Measurements from ENCODE around the gene COL10A1.

COL10A1 gene

DNA sequence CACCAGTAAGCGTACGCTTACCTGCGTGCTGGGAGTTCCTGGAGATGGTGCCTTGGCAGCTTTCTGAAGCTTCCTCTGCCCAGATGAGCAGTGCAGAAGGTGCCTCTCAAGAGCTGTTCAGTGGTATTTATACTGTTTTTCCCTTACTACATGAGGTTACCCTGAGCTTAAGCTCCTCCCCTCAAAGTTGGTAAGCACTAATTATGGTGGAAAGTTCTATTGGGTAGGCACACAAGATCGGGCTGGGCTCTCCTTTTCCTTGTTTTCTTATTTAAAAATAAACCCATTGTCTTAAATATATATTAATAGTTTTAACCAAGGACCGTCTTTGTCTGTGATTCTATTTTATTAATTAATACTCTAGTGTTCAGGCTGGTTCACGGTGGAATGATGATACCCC is at the start of gene COL10A1:
TSS of gene COL10A1 (minus strand) at position 101 of the 400 bp plus-strand sequence. CDS start 640 bp downstream, outside the sequence.
- DNase-seq = no peak

DNA sequence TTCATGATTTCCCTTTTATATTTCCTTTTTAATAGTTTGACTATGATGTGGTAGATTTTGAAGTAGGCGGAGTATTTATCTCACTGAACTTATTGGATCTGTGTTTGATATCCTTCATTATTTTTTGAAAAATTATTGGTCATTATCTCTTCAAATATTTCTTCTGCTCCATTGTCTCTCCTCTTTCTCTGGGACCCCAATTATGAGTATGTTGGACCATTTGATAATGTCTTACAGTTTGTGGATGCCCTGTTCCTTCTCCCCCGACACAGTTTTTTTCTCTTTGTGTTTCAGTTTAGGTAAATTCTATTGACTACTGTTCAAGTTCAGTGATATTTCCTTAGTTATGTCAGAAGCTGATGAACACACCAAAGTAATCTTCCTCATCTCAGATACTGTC is 49.4 kb upstream of the COL10A1 start:
- DNase-seq = no peak

DNA sequence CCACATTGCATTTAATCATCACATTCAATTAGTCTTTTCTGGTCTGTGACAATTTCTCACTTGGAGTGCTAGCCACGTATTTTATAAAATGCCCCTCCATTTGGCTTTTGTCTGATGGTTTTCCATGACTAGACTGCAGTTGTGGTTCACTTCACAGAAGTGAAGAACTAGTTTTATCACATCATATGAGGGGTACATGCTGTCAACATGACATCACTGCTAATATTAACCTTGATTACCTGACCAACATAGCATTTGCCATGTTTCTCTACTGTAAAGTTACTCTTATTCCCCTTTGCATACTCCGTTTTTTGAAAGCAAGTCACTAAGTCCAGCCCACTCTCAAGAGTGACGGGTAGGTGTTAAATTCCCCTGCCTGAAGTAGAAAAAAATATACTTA is 48.0 kb upstream of the COL10A1 start:
- no peak for DNase-seq

DNA sequence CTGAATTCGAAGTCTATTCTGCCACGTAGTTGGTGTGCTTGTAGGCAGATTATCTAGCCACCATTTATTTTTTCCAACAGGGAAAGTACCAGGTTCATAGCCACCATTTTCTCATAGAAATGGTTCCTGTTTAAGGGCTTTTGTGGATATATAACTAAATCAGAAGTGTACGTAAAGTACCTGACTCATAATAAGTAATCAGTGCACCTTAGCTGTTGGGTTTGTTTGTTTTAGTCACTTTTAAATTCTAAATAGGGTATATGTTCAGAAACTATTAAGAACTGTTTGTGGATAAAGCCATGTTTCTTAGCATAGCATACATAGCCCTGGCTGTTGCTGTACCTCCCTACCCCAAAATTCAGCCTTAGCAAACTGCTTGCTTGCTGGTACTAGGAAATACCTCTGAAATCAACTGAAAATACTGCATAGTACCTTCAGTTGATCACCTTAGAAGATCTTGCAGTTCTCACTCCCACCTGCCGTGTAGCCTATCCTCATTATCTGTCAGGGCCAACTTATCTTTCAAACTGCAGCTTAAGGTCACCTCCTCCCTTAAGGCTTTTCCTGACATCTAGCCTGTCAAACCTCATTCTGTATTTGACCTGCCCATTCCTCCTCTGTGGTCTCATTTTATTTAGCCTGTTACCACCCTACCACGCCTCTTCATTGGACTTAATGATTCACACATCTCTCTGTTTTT is 44.6 kb upstream of the COL10A1 start:
- DNase-seq = no peak

DNA sequence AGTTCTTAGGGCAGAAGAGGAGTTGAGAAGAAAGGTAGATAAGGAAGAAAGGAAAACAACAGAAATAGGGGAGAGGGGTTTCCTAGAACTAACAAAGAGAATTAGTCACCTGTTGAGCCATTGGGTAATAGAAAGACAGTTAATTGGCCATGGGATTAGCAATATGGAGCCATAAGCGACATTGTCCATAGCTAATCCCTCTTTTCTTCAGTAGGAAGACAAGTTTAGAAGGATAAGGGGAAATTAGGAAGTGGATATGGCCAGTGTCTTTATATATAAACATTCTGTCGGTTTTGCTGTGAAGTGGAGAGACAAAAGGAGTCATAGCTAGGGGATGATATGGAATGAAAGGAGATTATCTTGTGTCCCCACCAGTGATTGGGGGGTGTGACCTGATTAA is 43.9 kb upstream of the COL10A1 start:
- DNase-seq = no peak

DNA sequence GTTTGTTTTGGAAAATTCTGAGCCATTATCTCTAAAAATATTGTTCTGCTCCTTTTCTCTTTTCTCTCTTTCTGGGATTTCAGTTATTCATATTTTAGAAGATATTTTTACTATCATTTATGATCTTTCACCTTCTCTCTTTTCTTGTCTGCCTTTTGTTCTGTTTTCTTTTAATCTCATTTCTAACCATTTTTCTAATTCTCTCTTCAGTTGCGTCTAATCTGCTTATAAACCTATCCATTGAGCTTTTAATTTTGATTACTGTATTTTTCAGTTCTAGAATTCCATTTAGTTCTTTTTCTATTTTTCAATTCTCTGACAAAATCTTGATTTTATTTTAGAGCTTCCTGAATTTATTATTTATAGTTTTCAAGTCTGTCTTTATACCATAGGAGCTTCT is 42.2 kb upstream of the COL10A1 start:
- DNase-seq = no peak

DNA sequence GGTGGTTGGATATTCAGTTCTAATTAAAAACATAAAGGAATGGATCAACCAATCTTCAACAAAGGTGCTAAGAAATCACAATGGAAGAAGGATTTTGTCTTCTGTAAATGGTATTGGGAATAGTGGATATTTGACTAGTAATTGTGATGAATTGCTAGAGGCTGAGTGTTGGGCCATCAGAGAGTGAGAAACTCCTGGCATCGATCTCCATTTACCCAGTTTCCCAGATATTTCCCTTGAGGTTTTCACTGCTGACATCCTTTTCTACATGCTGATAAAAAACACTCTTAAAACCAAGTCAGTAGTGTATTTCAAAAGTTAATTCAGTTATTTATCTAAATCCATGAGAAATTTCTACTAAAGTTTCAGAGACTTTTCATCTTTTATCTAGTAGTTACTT is 40.4 kb upstream of the COL10A1 start:
- no peak for DNase-seq

DNA sequence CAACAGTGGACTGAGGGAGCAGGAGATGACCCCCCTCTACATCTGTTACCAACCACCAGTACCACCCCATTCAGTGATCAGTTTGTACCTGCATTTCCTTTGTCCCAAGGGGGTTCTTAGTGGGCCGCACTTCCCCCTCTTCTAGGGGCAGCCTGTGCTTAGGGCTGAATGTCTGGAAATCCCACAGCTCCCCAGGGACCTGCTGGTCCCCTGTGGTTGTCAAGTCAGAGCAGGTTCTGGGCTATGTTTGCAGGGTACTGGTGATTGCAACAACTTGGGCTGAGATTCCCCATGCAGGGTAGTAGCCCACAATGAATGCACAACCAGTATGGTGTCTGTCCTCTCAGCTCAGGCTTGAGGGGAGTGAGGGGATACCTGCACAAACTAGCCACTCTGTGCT is 39.7 kb upstream of the COL10A1 start:
- DNase-seq = no peak

DNA sequence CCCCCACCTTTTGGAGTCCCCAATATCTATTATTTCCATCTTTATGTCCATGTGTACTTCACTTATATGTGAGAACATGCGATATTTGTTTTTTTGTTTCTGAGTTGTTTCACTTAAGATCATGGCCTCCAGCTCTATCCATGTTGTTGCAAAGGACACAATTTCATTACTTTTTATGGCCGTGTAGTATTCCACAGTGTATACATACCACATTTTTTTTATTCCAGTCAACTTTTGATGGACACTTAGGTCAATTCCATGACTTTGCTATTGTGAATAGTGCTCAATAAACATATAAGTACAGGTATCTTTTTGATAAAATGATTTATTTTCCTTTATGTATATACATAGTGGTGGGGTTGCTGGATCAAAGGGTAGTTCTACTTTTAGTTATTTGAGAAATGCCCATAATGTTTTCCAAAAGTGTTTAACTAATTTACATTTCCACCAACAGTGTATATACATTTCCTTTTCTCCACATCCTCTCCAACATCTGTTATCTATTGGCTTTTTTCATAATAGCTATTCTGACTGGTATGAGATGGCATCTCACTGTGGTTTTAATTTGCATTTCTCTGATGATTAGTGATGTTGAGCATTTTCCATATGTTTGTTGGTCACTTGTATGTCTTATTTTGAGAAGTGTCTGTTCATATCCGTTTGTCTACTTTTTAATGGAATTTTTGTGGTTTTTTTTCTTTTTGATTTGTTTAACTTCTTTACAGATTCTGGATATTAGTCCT is 34.0 kb upstream of the COL10A1 start:
- DNase-seq = no peak

DNA sequence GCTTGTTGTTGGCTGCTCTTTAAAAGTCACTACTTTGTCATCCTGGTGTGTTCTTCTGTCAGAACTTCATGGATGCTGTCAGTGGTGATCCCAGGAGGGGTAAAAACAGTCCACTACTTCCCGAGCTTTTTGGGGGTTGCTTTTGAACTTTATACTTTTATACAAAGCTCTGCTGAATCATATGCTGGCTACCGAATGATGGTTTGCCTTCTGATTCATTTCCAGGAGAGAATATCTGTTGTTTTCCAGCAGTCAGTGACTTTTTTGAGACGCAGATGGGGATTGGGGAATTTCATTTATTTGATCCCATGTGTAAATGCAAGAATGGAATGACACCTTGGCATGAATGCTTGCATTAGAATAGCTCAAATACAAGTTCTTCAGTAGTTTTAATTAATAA is 32.7 kb upstream of the COL10A1 start:
- no peak for DNase-seq

DNA sequence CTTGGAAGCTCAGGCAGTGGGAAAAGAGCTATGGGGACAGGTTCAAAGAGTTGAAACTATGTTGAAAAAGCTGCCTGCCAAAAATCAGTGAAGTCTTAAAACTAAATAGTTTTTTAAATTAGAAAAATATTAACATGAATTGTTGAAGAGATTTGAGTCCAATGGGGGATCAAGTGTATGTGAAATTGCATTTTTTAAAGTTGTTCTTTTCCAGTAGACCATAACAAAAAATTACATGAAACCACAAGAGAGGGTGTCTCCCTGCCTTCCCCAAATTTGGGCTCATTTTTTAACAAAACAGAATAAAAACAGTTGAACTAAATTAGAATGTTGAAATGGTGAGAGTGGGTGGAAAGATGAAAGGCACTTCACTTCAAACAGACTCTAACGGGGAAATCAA is 31.5 kb upstream of the COL10A1 start:
- no peak for DNase-seq

DNA sequence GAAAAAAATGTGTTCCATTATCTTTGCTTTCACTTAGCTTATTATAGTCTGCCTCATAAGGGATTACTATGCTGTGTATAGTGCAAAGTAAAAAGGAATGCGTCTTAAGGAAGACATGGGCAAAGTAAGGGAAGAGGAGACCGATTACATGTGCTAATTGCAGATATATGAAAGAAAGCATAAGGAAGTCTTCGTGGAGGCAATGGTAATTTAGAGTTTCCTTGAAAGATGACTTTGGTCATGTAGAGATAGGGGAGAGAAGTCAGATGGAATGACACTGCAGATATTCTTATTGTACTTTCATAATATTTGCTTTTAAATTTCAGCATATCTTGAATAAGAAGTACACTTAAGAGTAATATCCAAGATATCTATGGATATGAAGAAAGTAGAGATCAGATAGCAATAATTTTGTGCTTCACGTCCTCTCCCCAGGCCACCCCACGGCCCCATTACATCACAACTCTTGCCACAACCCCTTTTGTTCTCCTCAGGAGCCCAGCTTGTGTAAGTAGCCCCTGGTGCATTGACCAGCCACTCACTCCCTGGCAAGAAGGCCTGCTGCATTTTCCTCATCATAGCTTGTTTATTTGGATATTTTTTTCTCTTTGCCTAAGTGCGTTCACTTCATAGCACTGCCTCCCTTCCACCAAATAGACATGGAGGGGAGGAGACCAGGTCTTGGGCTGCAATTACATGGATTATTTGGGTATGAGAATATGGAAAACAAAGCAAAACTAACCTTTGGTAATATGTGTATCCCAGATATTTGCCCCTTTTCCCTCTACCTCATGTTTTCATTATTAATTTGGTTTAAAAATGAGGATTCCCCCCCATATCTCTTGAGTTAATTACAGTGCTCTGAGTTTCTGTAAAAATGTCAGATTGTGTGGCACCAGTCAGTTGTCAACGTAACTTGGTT is 30.7 kb upstream of the COL10A1 start:
- no peak for DNase-seq

DNA sequence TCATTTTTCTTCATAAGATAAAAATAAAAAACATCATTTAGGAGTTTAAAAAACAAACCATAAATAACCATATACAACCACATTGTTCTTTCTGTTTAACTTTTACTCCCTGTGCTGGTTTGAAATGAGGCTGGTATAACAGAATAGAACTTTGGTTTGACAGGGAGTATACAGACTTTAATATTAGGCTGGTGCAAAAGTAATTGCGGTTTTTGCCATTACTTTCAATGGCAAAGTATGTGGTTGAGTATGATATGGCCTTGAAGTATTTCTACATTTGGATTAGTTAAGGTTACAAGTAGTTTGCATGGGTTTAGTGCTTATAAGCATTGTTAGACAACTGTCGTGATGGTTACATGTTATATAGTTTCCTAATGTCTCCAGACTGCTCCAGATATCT is 29.0 kb upstream of the COL10A1 start:
- no peak for DNase-seq

DNA sequence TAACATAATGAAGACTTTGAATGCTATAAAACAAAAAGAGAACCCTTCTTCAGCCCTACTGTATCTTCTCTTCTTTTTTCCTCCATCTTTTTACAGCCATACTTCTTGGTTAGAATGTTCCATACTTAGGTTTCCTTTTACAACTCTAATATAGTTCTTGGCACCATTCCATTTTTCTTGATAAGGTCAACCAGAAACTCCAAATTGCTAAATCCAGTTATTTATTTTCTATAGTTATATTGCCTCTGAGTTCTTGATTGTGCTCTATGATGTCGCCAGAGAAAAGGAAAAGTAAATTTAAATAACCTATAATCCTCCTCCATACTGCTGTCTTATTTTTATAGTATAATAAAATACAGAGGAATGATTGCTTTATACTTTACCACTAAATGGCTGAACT is 26.7 kb upstream of the COL10A1 start:
- DNase-seq = no peak

DNA sequence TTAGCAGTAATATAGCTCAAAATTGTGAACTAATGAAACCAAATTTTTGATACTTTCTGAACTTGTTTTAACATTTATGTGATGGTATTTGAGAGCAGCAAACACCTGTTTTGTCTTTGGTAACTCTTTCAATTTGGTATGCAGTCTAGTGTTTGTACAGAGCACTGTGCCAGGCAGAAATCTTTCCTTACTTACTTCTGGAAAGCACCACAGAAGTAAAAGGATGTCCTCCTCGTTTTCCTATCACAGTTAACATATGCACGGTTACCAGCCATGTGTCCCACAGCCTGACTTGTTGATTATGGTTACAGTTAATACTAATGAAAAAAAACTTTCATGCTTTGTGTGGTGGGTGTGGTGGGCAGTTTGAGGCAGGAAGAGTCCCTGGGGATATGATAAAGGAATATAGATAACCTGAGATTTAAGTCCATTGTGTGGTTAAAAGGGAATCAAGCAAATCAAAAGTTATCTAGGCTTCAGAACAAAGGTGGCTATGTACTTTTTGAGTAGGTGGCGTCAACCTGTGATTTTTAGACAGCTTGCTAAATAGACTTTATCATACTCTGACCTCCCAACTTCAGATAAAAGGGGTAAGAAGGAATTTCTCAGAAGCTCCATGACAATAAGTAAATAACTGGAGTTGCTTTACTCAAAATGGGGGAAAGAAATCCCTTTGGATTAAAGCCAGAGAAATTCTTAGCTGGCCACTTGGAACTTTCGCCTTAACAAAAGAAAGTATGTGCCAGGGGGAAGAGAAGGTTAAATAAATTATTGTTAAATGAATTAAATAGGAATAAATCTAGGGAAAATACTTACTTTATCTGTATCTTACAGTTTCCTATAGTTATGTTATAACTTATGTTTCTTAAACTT is 20.1 kb upstream of the COL10A1 start:
- DNase-seq = no peak

DNA sequence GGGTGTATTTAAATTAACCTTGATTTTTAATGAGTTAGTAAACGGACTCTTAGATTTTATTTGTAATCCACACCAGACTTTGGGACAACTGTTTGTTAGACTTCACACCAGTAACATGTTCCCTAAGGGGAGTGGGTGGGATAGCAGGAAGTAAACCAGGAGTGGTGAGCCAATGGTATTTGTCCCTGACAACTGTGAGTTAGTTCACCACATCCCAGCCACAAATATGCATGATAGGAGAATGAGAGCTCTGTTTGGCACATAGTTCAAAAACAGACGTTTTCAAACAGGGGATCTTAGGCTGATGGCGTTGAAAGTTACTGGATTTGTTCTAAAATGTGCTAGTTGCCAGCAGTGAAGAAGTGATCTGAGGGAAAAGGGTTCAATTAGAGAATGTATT is 18.7 kb upstream of the COL10A1 start:
- DNase-seq = no peak

DNA sequence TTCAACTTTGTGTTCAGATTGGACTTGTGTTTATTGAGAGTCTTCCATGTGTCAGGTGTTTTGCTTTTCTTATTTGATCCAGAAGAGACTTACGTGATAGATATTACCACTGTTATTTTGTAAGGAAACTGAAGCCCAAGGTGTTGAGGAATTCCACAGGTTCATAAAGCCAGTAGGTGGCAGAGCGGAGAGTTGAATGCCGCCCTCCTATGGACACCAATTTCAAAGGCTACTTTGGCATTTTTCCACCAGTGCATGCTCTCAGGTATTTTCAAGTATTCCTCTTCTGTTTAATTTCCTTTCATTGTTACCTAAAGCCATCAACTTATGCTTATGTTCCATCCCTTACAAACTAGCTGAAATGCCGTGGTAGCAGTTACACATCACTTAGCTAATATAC is 14.0 kb upstream of the COL10A1 start:
- no peak for DNase-seq

DNA sequence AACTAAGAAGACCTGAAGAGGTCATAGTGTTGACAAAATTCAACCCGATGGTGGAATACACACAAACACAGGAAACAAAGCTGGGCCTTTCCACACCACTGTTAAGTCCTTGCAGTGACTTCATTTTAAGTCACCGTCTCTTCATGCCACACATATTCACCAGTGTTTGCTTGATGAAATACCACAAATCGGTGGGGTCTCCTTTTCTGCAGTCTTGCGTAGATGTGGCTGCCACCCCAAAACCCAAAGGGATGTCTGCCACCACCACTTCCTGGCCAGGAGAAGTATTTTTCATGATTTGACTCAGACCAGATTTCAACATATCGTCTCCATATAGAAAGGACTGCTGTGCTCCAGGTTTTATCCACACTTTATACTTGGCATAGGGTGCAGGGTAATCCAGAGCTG is 11.0 kb upstream of the COL10A1 start:
- DNase-seq = no peak

DNA sequence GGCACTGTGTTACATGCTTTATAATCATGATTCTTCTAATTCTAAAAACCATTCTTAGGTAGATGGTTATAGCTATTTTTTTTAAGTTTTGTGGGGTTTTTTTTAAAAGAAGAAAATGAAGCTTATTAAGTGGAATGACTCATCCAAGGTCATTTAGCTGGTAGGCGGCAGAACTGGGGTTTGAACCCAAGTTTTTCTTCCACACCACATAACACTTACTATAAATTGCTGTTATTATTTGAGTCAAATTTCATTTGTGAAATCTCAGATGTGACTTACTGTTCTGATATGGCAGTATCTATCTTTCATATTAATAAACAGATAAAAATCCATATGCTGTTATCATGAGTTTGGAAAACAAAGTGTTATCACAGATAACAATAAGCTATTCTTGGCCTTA is 10.4 kb upstream of the COL10A1 start:
- no peak for DNase-seq

DNA sequence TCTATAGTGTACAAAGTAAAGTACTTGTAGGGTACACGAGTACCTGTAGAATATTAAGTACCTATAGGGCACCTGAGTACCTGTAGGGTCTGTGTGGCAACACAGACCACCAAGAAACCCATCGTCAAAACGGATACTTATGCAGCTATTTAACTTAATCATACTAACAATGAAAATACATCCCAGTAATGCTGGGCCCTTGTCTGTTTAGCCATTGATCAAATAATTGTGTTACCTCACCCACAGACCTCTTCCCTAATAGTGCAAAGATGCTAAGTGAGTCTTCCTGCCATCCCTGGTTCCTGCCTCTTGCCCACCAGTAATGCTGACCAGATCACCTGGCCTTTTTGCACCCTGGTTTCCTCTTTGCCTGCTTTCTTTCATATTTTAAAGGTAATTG is 7.5 kb upstream of the COL10A1 start:
- DNase-seq = no peak

DNA sequence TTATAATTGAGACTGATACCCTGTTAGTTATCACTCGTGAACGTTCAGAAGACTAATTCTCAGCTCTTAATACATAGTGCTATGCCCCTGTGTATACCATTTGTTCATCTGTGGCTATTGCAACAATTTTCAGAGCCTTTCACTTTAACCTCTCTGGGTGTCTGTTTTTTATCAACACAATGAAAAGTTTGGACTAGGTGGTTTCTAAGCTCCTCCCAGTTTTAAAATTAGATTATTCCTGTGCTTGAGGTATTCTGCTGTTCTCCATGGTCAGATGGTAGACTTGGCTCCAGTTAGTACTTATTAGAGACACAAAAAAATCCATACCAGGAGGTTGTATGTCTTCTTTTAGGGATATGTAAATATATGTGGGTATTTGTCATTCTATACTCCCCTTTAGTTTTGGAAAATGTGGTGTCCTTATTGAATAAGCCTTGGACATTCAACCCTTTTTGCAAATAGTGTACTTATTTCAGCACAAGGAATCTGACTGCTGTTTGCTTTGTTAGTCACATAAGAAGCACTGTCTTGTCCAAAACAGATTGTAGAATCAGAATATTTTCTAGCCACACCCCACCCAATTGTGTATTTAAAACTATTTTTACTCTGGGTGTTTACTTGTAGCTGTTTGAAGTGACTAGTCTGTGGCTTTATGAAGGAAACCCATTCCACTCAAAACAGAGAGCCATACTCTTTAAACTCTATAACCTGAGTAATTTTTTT is 2.0 kb upstream of the COL10A1 start:
- no peak for DNase-seq

DNA sequence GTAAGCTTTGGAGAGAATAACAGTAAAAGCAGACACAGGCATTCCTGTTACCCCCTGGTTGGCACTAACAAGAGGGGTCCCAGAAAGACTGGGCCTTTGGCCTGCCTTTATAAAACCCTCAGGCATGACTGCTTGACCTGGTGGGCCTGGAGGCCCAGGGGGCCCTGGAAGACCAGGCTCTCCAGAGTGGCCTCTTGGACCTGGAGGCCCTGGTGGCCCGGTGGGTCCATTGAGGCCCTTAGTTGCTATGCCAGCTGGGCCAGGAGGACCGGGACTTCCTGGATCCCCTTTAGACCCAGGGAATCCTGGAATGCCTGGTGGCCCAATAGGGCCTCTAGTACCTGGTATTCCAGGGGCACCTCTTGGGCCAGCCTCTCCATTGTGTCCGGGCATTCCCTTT is 5.5 kb downstream of the COL10A1 start:
- no peak for DNase-seq
